ENCODE results near the gene MCF2L. TPM values are rescaled to one million over a fixed set of nuclear protein-coding genes. Genes with fewer than 3 reads are reported as not detected.

Gene MCF2L
- total RNA-seq, 1 donor from 2014 or later: 40.4 TPM

- Histone ChIP-seq H3K27ac (no peak overlapping the region), H3K9me3 (ENCODE audit: low read depth) (no peaks in the 10 kb centered on the region), H3K36me3 (no peaks in the 10 kb centered on the region), H3K9ac (no peak overlapping the region), H3K4me3 (no peak overlapping the region), H3K79me2 (ENCODE audit: low read depth) (no peaks in the 10 kb centered on the region), H4K20me1 (ENCODE audit: low read depth) (peaks cover 35% of the 10 kb centered on the region), H3K4me2 (no peak overlapping the region), H3F3A (ENCODE audit: low read depth) (peaks cover 25% of the 10 kb centered on the region), H2AFZ (replicated peaks) (no peak overlapping the region), H3K4me1 (peaks cover 25% of the 10 kb centered on the region), H3K27me3 (no peaks in the 10 kb centered on the region)
- TF ChIP-seq EZH2 (IDR thresholded peaks at IDR 0.05) (no peak), CTCF (IDR thresholded peaks at IDR 0.05) (no peak), EZH2phosphoT487 (IDR thresholded peaks at IDR 0.05) (no peak)
- Mint-ChIP-seq H3K27me3 (ENCODE audit: insufficient read depth, low read depth) (peaks cover 25% of the 10 kb centered on the region), H3K4me1 (peaks cover 34% of the 10 kb centered on the region), H3K27ac (no peak overlapping the region), H3K9me3 (peaks cover 4% of the 10 kb centered on the region), H3K36me3 (peaks cover 16% of the 10 kb centered on the region), H3K4me3 (no peak overlapping the region)
- no peak for DNase-seq (ENCODE audit: low spot score)
Observed at GRCh38 chr13:113024466-113024865, 55.5 kb downstream of the MCF2L start.

GRCh38 chr13:113026391-113026910 lies 57.4 kb downstream of the MCF2L start:
- Histone ChIP-seq H2AFZ (replicated peaks) (no peak overlapping the region), H3K9me3 (ENCODE audit: low read depth) (no peaks in the 10 kb centered on the region), H3K79me2 (ENCODE audit: low read depth) (no peaks in the 10 kb centered on the region), H3K4me2 (no peak overlapping the region), H3K4me3 (no peak overlapping the region), H3F3A (ENCODE audit: low read depth) (peaks cover 25% of the 10 kb centered on the region), H3K4me1 (peaks cover 25% of the 10 kb centered on the region), H3K9ac (no peak overlapping the region), H3K27me3 (no peaks in the 10 kb centered on the region), H3K27ac (no peak overlapping the region), H3K36me3 (no peaks in the 10 kb centered on the region), H4K20me1 (ENCODE audit: low read depth) (peaks cover 33% of the 10 kb centered on the region)
- TF ChIP-seq CTCF (IDR thresholded peaks at IDR 0.05) (no peak), EZH2 (IDR thresholded peaks at IDR 0.05) (no peak), EZH2phosphoT487 (IDR thresholded peaks at IDR 0.05) (no peak)
- no peak overlapping the region for H3K27ac Mint-ChIP-seq
- peaks cover 2% of the 10 kb centered on the region for H3K9me3 Mint-ChIP-seq
- peaks cover 30% of the 10 kb centered on the region for H3K4me1 Mint-ChIP-seq
- H3K27me3 Mint-ChIP-seq (ENCODE audit: insufficient read depth, low read depth): peaks cover 18% of the 10 kb centered on the region
- no peak for DNase-seq (ENCODE audit: low spot score)
- peaks cover 6% of the 10 kb centered on the region for H3K36me3 Mint-ChIP-seq
- no peak overlapping the region for H3K4me3 Mint-ChIP-seq

- no peak overlapping the region for H3K27ac ChIP-seq
- Mint-ChIP-seq H3K27ac (peak overlapping the region; percentile 69), H3K9me3 (peaks cover 2% of the 10 kb centered on the region), H3K4me3 (no peak overlapping the region), H3K36me3 (peaks cover 8% of the 10 kb centered on the region), H3K27me3 (ENCODE audit: insufficient read depth, low read depth) (peaks cover 18% of the 10 kb centered on the region), H3K4me1 (peaks cover 28% of the 10 kb centered on the region)
- H2AFZ ChIP-seq (replicated peaks): no peak overlapping the region
- no peak for DNase-seq (ENCODE audit: low spot score)
- H3K4me2 ChIP-seq: no peak overlapping the region
- H4K20me1 ChIP-seq (ENCODE audit: low read depth): peaks cover 26% of the 10 kb centered on the region
- no peaks in the 10 kb centered on the region for H3K79me2 ChIP-seq (ENCODE audit: low read depth)
- H3K4me3 ChIP-seq: no peak overlapping the region
- H3K36me3 ChIP-seq: no peaks in the 10 kb centered on the region
- H3F3A ChIP-seq (ENCODE audit: low read depth): peaks cover 23% of the 10 kb centered on the region
- H3K9me3 ChIP-seq (ENCODE audit: low read depth): no peaks in the 10 kb centered on the region
- no peaks in the 10 kb centered on the region for H3K27me3 ChIP-seq
- H3K9ac ChIP-seq: no peak overlapping the region
- no peak for TF ChIP-seq EZH2phosphoT487 (IDR thresholded peaks at IDR 0.05)
- no peak for TF ChIP-seq EZH2 (IDR thresholded peaks at IDR 0.05)
- no peak for TF ChIP-seq CTCF (IDR thresholded peaks at IDR 0.05)
- H3K4me1 ChIP-seq: peaks cover 22% of the 10 kb centered on the region
Observed at GRCh38 chr13:113027095-113027494, 58.1 kb downstream of the MCF2L start.
